Immature natural killer cell (primary cell): ENCODE results near the gene CROCC. TPM values are rescaled to one million over a fixed set of nuclear protein-coding genes. Genes with fewer than 3 reads are reported as not detected.

ENCODE experiments used
- DNase-seq, 3 donors: peaks; one replicate each; pipeline ENCODE4 v3.0.0; 2022; ENCODE audit warnings: mixed read lengths in 1 of 3
- H3K27ac Mint-ChIP-seq, 6 donors: one replicate each; pipeline ENCODE4 v1.8.0; 2020; ENCODE audit warnings: mixed read lengths in 6 of 6, mild to moderate bottlenecking in 5 of 6, inconsistent platforms in 4 of 6, moderate library complexity in 3 of 6
- H3K27me3 Mint-ChIP-seq, 3 donors: one replicate each; pipeline ENCODE4 v1.8.0; 2020 to 2021; ENCODE audit warnings: low read depth in 3 of 3, mild to moderate bottlenecking in 3 of 3, mixed read lengths in 3 of 3, moderate library complexity in 3 of 3, inconsistent platforms in 1 of 3
- H3K36me3 Mint-ChIP-seq, 3 donors: one replicate each; pipeline ENCODE4 v1.8.0; 2020; ENCODE audit warnings: mixed read lengths in 3 of 3, inconsistent platforms in 2 of 3, mild to moderate bottlenecking in 2 of 3
- H3K4me1 Mint-ChIP-seq, 2 donors: one replicate each; pipeline ENCODE4 v1.8.0; 2020; ENCODE audit warnings: inconsistent platforms in 2 of 2, mild to moderate bottlenecking in 2 of 2, mixed read lengths in 2 of 2, moderate library complexity in 1 of 2
- H3K4me3 Mint-ChIP-seq, 5 donors: one replicate each; pipeline ENCODE4 v1.8.0; 2020; ENCODE audit warnings: mild to moderate bottlenecking in 5 of 5, mixed read lengths in 5 of 5, inconsistent platforms in 3 of 5, moderate library complexity in 3 of 5
- H3K9me3 Mint-ChIP-seq, 6 donors: one replicate each; pipeline ENCODE4 v1.8.0; 2020; ENCODE audit warnings: mild to moderate bottlenecking in 6 of 6, mixed read lengths in 6 of 6, inconsistent platforms in 4 of 6, moderate library complexity in 3 of 6
- polyA plus RNA-seq, 3 donors: library from polyadenylated mRNA; unstranded; fragments of 300-500 nt; fragmentation: Illumina TruSeq; gene quantifications; one replicate each; pipeline ENCODE4 v1.2.3, GENCODE V29; 2021

The CROCC gene
- polyA plus RNA-seq, 3 donors from 2014 or later: 0.35 to 6.5 (median 5.4) TPM

GRCh38 chr1:16991571-16991970 is 69.8 kb downstream of the CROCC start:
- Mint-ChIP-seq H3K36me3 (peaks cover 0 to 8% (median 4%) of the 10 kb centered on the region in 3 donors), H3K27ac (no peak overlapping the region), H3K27me3 (peaks cover 0 to 2% (median 2%) of the 10 kb centered on the region in 3 donors), H3K4me1 (no peaks in the 10 kb centered on the region), H3K9me3 (no peaks in the 10 kb centered on the region), H3K4me3 (no peak overlapping the region)
- no peak for DNase-seq

GRCh38 chr1:16992102-16992501 is 70.4 kb downstream of the CROCC start:
- no peaks in the 10 kb centered on the region for H3K4me1 Mint-ChIP-seq
- no peak overlapping the region for H3K27ac Mint-ChIP-seq
- H3K36me3 Mint-ChIP-seq: peaks cover 0 to 8% (median 4%) of the 10 kb centered on the region in 3 donors
- no peak overlapping the region for H3K4me3 Mint-ChIP-seq
- DNase-seq: no peak
- H3K9me3 Mint-ChIP-seq: no peaks in the 10 kb centered on the region
- H3K27me3 Mint-ChIP-seq: peaks cover 0 to 2% (median 0%) of the 10 kb centered on the region in 3 donors

- Mint-ChIP-seq H3K4me3 (no peak overlapping the region), H3K27ac (no peak overlapping the region), H3K4me1 (no peaks in the 10 kb centered on the region), H3K27me3 (peaks cover 0 to 2% (median 0%) of the 10 kb centered on the region in 3 donors), H3K36me3 (peaks cover 0 to 8% (median 4%) of the 10 kb centered on the region in 3 donors), H3K9me3 (no peaks in the 10 kb centered on the region)
- no peak for DNase-seq
These were observed 70.9 kb downstream of the CROCC start for GRCh38 chr1:16992675-16993074.

GRCh38 chr1:16993521-16994038 is 71.8 kb downstream of the CROCC start:
- Mint-ChIP-seq H3K4me1 (no peaks in the 10 kb centered on the region), H3K9me3 (no peaks in the 10 kb centered on the region), H3K4me3 (no peak overlapping the region), H3K27ac (no peak overlapping the region), H3K36me3 (peaks cover 3 to 11% (median 7%) of the 10 kb centered on the region in 3 donors), H3K27me3 (peaks cover 0 to 2% (median 0%) of the 10 kb centered on the region in 3 donors)
- no peak for DNase-seq

DNA sequence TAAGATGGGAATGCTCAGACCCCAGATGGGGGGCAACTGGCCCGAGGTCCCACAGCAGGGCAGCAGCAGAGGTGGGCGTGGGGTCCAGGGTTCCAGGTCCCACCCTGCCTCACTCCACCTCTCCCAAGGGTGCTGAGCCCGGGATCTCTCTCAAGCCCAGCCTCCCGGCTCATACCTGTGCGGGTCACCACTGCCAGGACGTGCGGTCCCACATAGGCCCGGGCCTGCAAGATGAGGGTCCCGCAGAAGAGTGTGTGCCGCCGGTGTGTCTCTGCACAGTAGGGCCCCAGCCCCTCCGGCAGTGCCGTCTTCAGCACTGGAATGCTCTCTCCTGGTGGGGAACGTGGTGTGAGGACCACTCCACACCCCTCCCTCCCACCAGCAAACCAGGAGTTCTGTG is 75.1 kb downstream of the CROCC start:
- Mint-ChIP-seq H3K4me1 (no peaks in the 10 kb centered on the region), H3K4me3 (no peak overlapping the region), H3K27ac (no peak overlapping the region), H3K27me3 (no peaks in the 10 kb centered on the region), H3K36me3 (peaks cover 5 to 23% (median 8%) of the 10 kb centered on the region in 3 donors), H3K9me3 (no peaks in the 10 kb centered on the region)
- no peak for DNase-seq

- H3K36me3 Mint-ChIP-seq: peaks cover 5 to 25% (median 8%) of the 10 kb centered on the region in 3 donors
- no peak overlapping the region for H3K4me3 Mint-ChIP-seq
- H3K27ac Mint-ChIP-seq: no peak overlapping the region
- no peak for DNase-seq
- no peaks in the 10 kb centered on the region for H3K4me1 Mint-ChIP-seq
- H3K27me3 Mint-ChIP-seq: no peaks in the 10 kb centered on the region
- H3K9me3 Mint-ChIP-seq: no peaks in the 10 kb centered on the region
These were observed 76.9 kb downstream of the CROCC start for GRCh38 chr1:16998589-16998988.

GRCh38 chr1:16999863-17000262 is 78.1 kb downstream of the CROCC start:
- Mint-ChIP-seq H3K9me3 (no peaks in the 10 kb centered on the region), H3K4me3 (no peak overlapping the region), H3K27me3 (peaks cover 0 to 2% (median 0%) of the 10 kb centered on the region in 3 donors), H3K36me3 (peaks cover 5 to 24% (median 7%) of the 10 kb centered on the region in 3 donors), H3K27ac (no peak overlapping the region), H3K4me1 (no peaks in the 10 kb centered on the region)
- DNase-seq: no peak

DNA sequence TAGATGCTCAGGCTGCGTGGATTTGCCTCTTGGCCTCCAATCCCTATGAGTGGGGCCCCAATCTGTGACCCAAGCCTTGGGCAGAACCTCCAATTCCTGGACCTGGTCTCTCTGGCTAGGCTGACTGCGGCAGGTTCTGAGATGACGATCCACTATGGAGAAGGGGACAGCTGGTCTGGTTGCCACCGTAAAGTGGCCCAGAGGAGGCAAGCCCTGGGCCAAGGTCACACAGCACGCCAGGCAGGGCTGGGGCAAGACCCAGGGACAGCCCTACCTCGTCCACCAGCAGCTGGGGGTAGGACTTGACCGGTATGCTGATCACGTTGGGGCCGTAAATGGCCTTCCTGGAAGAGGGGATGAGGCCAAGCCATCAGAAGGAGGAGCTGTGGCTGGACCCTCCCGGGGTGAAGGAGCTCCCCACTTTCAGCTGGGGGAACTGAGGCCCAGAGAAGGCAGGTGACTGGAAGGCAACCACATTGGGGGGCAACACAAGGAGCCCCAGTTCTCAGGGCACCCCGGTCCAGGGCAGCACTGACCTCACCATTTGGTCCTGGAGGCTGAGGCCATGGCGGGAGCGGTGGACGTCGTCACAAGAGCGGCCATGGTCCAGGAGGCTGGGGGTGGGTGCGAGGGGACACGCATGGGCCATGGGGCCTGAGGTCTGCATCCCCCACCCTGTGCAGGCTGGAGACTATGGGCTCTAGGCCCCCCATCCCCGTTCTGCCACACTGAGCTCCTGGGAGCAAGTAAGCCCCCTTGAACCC is 80.2 kb downstream of the CROCC start:
- DNase-seq: no peak
- Mint-ChIP-seq H3K4me3 (no peak overlapping the region), H3K36me3 (peaks cover 4 to 21% (median 5%) of the 10 kb centered on the region in 3 donors), H3K4me1 (no peaks in the 10 kb centered on the region), H3K27me3 (peaks cover 0 to 2% (median 0%) of the 10 kb centered on the region in 3 donors), H3K27ac (no peak overlapping the region), H3K9me3 (no peaks in the 10 kb centered on the region)

GRCh38 chr1:17002524-17002902 is 80.8 kb downstream of the CROCC start:
- H3K27ac Mint-ChIP-seq: no peak overlapping the region
- H3K4me3 Mint-ChIP-seq: no peak overlapping the region
- no peak for DNase-seq
- no peaks in the 10 kb centered on the region for H3K9me3 Mint-ChIP-seq
- H3K4me1 Mint-ChIP-seq: no peaks in the 10 kb centered on the region
- H3K36me3 Mint-ChIP-seq: peaks cover 4 to 21% (median 5%) of the 10 kb centered on the region in 3 donors
- peaks cover 0 to 2% (median 0%) of the 10 kb centered on the region in 3 donors for H3K27me3 Mint-ChIP-seq

DNA sequence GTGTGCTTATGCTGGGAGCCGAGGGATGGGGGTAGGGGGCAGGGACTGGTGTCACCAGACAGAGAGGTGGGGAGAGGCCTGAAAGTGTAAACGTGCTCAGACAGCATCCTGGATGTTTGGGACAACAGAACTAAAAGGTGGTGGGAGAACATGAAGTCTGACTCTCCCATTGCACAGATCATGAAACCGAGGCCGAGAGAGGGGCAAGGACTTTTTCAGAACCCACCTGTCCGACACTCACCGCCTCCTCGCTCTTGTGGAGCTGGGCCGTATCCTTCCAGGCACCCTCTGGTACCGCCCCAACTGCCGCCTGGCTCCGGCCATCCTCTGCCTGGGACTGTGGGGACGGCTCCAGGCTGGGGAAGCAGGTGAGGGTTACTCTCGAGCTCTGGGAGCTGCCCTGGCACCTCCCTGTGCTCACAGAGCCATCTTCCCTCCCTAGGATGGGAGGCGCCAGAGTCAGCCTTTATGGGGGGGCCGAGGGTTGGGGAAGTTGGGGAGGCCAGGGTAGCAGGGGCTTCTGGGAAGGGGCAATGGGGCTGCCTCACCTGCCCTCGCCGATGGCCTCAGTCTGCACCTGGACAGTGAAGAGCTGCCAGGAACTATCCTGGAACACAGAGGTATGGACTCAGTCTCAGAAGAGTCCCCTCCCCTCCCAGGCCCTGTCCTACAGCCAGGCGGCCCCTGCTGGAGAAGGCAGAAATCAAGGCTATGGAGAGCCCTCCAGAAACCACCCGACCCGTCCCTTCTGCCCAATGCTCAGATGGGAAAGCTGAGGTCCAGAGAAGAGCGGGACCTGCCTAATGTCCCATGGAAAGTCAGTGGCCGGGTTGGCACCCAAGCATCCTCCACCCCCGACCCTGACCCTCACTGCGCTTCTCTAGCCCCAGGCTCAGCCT is 83.0 kb downstream of the CROCC start:
- peaks cover 0 to 8% (median 0%) of the 10 kb centered on the region in 3 donors for H3K36me3 Mint-ChIP-seq
- no peak overlapping the region for H3K27ac Mint-ChIP-seq
- H3K9me3 Mint-ChIP-seq: no peaks in the 10 kb centered on the region
- peaks cover 2% of the 10 kb centered on the region in 2 donors for H3K4me1 Mint-ChIP-seq
- no peak for DNase-seq
- no peak overlapping the region for H3K4me3 Mint-ChIP-seq
- H3K27me3 Mint-ChIP-seq: peaks cover 0 to 2% (median 0%) of the 10 kb centered on the region in 3 donors

GRCh38 chr1:17005365-17005740 is 83.6 kb downstream of the CROCC start:
- H3K4me1 Mint-ChIP-seq: peaks cover 6 to 8% of the 10 kb centered on the region in 2 donors

DNA sequence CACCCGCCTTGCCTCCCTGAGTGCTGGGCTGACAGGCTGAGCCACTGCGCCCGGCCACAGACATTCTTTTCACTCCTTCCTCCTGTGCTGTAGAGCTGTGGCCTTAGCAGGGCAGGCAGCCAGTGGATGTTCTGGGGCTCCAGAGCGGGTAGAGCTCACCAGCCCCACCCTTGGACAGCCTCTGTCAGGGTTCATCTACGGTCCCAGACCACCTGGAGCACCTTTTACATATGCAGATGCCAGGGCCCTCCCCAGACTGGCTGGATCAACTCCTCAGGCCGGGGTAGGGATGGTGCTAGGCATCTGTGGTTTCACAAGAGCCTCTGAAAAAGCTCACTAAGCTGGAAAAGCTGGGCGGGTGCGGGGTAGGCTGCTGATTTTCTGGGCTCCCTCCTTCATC is 85.4 kb downstream of the CROCC start:
- Mint-ChIP-seq H3K9me3 (no peaks in the 10 kb centered on the region), H3K27ac (no peak overlapping the region), H3K4me1 (peaks cover 17 to 19% of the 10 kb centered on the region in 2 donors), H3K36me3 (no peaks in the 10 kb centered on the region), H3K4me3 (no peak overlapping the region), H3K27me3 (peaks cover 0 to 3% (median 2%) of the 10 kb centered on the region in 3 donors)
- no peak for DNase-seq

More at GRCh38 chr1:17005365-17005740, 83.6 kb downstream of the CROCC start:
- no peak overlapping the region for H3K27ac Mint-ChIP-seq
- no peak overlapping the region for H3K4me3 Mint-ChIP-seq
- peaks cover 0 to 2% (median 2%) of the 10 kb centered on the region in 3 donors for H3K27me3 Mint-ChIP-seq
- H3K9me3 Mint-ChIP-seq: no peaks in the 10 kb centered on the region
- DNase-seq: no peak
- H3K36me3 Mint-ChIP-seq: peaks cover 0 to 8% (median 0%) of the 10 kb centered on the region in 3 donors

GRCh38 chr1:17008208-17008855 is 86.6 kb downstream of the CROCC start:
- Mint-ChIP-seq H3K27ac (no peak overlapping the region), H3K4me3 (no peak overlapping the region), H3K27me3 (peaks cover 0 to 3% (median 2%) of the 10 kb centered on the region in 3 donors), H3K9me3 (no peaks in the 10 kb centered on the region), H3K4me1 (peaks cover 18 to 21% of the 10 kb centered on the region in 2 donors), H3K36me3 (no peaks in the 10 kb centered on the region)
- DNase-seq: no peak
